PC-3 (cell line): Measurements from ENCODE around the gene ADK. TPM values are rescaled to one million over a fixed set of nuclear protein-coding genes. Genes with fewer than 3 reads are reported as not detected.

ENCODE experiments used
- ATAC-seq: fragments of 200-7000 bp; cut with Tn5 transposase; 2 replicates; pipeline ENCODE4 v1.9.1; 2020; ENCODE audit warnings: mild to moderate bottlenecking, moderate library complexity
- BruUV-seq: library from RNA; stranded (reverse); fragments of 400-500 nt; replicated peaks from 2 replicates; lab custom pipeline; 2021; lab: Mats Ljungman, UMichigan
- CTCF ChIA-PET: fragments of 300-600 bp; sonication (Branson Sonifier 250); formaldehyde crosslinking; loops from one replicate; lab custom pipeline; 2022; ENCODE audit warnings: antibody characterized with exemption; lab: Charles Lee
- POLR2A ChIA-PET: fragments of 300-600 bp; sonication (Branson Sonifier 250); formaldehyde crosslinking; loops from one replicate; lab custom pipeline; 2022; ENCODE audit warnings: antibody characterized with exemption; ENCODE audit not compliant: unreplicated experiment; lab: Charles Lee
- DNase-seq: peaks from one replicate; pipeline ENCODE4 v3.0.0-alpha.2; 2015
- H2AFZ ChIP-seq: fragments of 300-600 bp; sonication (generic); 2 replicates; pipeline ENCODE4 v1.6.0; 2016; ENCODE audit warnings: antibody characterized with exemption, low read length
- H3F3A ChIP-seq: fragments of 300-600 bp; sonication (generic); one replicate; pipeline ENCODE4 v1.6.0; 2017; ENCODE audit warnings: antibody characterized with exemption, low read length, control low read depth, mild to moderate bottlenecking; ENCODE audit not compliant: unreplicated experiment
- H3K27ac ChIP-seq: fragments of 300-600 bp; sonication (generic); 2 replicates; pipeline ENCODE4 v1.5.1; 2016; ENCODE audit warnings: mild to moderate bottlenecking, low read length
- H3K27me3 ChIP-seq: fragments of 300-600 bp; sonication (generic); 2 replicates; pipeline ENCODE4 v1.6.1; 2016; ENCODE audit warnings: low read length, mixed read lengths
- H3K36me3 ChIP-seq: fragments of 300-600 bp; sonication (generic); 2 replicates; pipeline ENCODE4 v1.6.1; 2016; ENCODE audit warnings: low read depth, mixed run types, low read length, mixed read lengths
- H3K4me1 ChIP-seq: fragments of 300-600 bp; sonication (generic); 2 replicates; pipeline ENCODE4 v1.5.1; 2016; ENCODE audit warnings: low read length; ENCODE audit not compliant: insufficient read depth
- H3K4me2 ChIP-seq: fragments of 300-600 bp; sonication (generic); 2 replicates; pipeline ENCODE4 v1.6.0; 2016; ENCODE audit warnings: low read length
- H3K4me3 ChIP-seq: fragments of 300-600 bp; sonication (generic); 2 replicates; pipeline ENCODE4 v1.5.1; 2016; ENCODE audit warnings: mild to moderate bottlenecking, low read length, mixed read lengths
- H3K79me2 ChIP-seq: fragments of 300-600 bp; sonication (generic); 2 replicates; pipeline ENCODE4 v1.6.1; 2017; ENCODE audit warnings: low read length, mixed read lengths
- H3K9ac ChIP-seq: fragments of 300-600 bp; sonication (generic); 2 replicates; pipeline ENCODE4 v1.6.0; 2016; ENCODE audit warnings: mild to moderate bottlenecking, low read length
- H3K9me2 ChIP-seq: fragments of 300-600 bp; sonication (generic); replicated peaks from 2 replicates; pipeline ENCODE4 v1.6.1; 2016; ENCODE audit warnings: mixed run types, low read length, mixed read lengths
- H3K9me3 ChIP-seq: fragments of 300-600 bp; sonication (generic); 2 replicates; pipeline ENCODE4 v1.6.1; 2016; ENCODE audit warnings: low read length, mixed read lengths
- H4K20me1 ChIP-seq: fragments of 300-600 bp; sonication (generic); 2 replicates; pipeline ENCODE4 v1.6.1; 2016; ENCODE audit warnings: low read length, mixed read lengths
- EZH2 ChIP-seq: fragments of 300-600 bp; sonication (generic); IDR thresholded peaks from one replicate; pipeline ENCODE4 v1.6.1; 2017; ENCODE audit warnings: antibody characterized with exemption, mild to moderate bottlenecking, low read length; ENCODE audit not compliant: unreplicated experiment
- EZH2phosphoT487 ChIP-seq: fragments of 300-600 bp; sonication (generic); IDR thresholded peaks from 2 replicates; pipeline ENCODE4 v1.6.1; 2018; ENCODE audit warnings: mild to moderate bottlenecking, antibody characterized with exemption, low read length, borderline replicate concordance
- intact Hi-C: fragments of 100-400 bp; cut with micrococcal nuclease; formaldehyde crosslinking; loops from 2 replicates; pipeline ENCODE4 v1.9.0; 2023
- total RNA-seq: library from RNA; depleted of rRNA; stranded (reverse); fragments of >200 nt; gene quantifications from 2 replicates; pipeline ENCODE4 v1.2.3, GENCODE V29; 2014
- TF ChIP-seq, protein P1 (sequence below): fragments of 300-600 bp; sonication (generic); conservative IDR thresholded peaks from 2 replicates; pipeline ENCODE4 v1.5.1; 2017; ENCODE audit warnings: antibody characterized with exemption, low read depth, mild to moderate bottlenecking, low read length

The ADK gene
- total RNA-seq, 1 experiment from 2014 or later: 256 TPM

DNA sequence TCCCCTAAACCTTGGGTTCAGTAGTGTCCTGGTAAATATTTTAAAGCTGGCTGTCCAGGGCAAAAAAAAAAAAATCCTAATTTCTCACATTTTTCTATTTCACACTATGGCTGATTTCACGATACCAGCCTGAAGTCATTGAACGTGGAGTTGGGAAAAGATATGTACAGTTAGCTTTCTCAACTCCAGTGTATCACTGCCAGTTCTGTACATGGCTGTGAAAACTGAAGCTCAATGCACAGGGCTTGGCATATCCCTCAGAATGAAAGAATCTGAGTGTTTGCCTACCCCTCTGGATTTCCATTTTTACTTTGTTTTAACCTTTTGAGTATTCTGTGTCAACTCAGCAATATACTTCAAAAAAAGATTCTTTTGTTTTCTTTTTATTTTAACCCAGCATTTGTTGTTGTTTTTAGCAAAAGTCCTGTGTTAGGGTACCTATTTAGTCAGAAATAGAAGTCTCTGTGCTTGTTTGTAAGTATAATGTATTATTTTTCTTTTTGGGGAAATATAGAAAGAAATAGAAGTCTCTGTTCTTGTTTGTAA lies 274.5 kb downstream of the ADK start:
- CTCF ChIA-PET: no interaction called here
- H3K36me3 ChIP-seq: peaks cover 7% of the 10 kb centered on the region; the same call in 1 of the 2 replicates

GRCh38 chr10:74431816-74432215 lies 280.8 kb downstream of the ADK start:
- ChIA-PET POLR2A (no interaction called here), CTCF (no interaction called here)
- no peak overlapping the region for H3K4me2 ChIP-seq
- H3K27me3 ChIP-seq: no peaks in the 10 kb centered on the region
- intact Hi-C loops: loop anchor here (2.0 to 5.0 kb wide), 5 partner anchors 71 to 590 kb away; no protein-coding TSS in a partner anchor
- H4K20me1 ChIP-seq: no peaks in the 10 kb centered on the region
- H3K4me1 ChIP-seq: peaks cover 20% of the 10 kb centered on the region
- no peaks in the 10 kb centered on the region for H3K9me3 ChIP-seq
- H3K27ac ChIP-seq: no peak overlapping the region
- H2AFZ ChIP-seq: no peak overlapping the region
- no peak for DNase-seq
- TF ChIP-seq EZH2: no peak
- TF ChIP-seq, protein P1, sequence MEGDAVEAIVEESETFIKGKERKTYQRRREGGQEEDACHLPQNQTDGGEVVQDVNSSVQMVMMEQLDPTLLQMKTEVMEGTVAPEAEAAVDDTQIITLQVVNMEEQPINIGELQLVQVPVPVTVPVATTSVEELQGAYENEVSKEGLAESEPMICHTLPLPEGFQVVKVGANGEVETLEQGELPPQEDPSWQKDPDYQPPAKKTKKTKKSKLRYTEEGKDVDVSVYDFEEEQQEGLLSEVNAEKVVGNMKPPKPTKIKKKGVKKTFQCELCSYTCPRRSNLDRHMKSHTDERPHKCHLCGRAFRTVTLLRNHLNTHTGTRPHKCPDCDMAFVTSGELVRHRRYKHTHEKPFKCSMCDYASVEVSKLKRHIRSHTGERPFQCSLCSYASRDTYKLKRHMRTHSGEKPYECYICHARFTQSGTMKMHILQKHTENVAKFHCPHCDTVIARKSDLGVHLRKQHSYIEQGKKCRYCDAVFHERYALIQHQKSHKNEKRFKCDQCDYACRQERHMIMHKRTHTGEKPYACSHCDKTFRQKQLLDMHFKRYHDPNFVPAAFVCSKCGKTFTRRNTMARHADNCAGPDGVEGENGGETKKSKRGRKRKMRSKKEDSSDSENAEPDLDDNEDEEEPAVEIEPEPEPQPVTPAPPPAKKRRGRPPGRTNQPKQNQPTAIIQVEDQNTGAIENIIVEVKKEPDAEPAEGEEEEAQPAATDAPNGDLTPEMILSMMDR: no peak
- TF ChIP-seq EZH2phosphoT487: no peak
- H3F3A ChIP-seq: peaks cover 8% of the 10 kb centered on the region
- no peaks in the 10 kb centered on the region for H3K79me2 ChIP-seq
- no peak for ATAC-seq
- no TSS peak for BruUV-seq
- no peaks in the 10 kb centered on the region for H3K9me2 ChIP-seq
- no peak overlapping the region for H3K4me3 ChIP-seq
- H3K36me3 ChIP-seq: peaks cover 18% of the 10 kb centered on the region; the same call in 1 of the 2 replicates
- no peak overlapping the region for H3K9ac ChIP-seq

More for the DNA sequence above, 274.5 kb downstream of the ADK start:
- Histone ChIP-seq H3K9me2 (no peaks in the 10 kb centered on the region), H4K20me1 (no peaks in the 10 kb centered on the region), H3K4me1 (no peaks in the 10 kb centered on the region), H2AFZ (no peak overlapping the region), H3K9me3 (no peaks in the 10 kb centered on the region), H3K4me2 (no peak overlapping the region), H3K79me2 (no peaks in the 10 kb centered on the region), H3K27me3 (no peaks in the 10 kb centered on the region), H3F3A (no peaks in the 10 kb centered on the region), H3K9ac (no peak overlapping the region), H3K4me3 (no peak overlapping the region), H3K27ac (no peak overlapping the region)
- no TSS peak for BruUV-seq
- ATAC-seq (no peak), DNase-seq (no peak)
- intact Hi-C loops: no loop called here
- no peak for TF ChIP-seq EZH2phosphoT487
- no peak for TF ChIP-seq EZH2
- TF ChIP-seq, protein P1: no peak
- POLR2A ChIA-PET: interaction anchor here (0.6 kb wide), 1 partner anchor 15 kb away, joined by 3 read pairs; no protein-coding TSS in a partner anchor
